HepG2 (cell line): ENCODE data around the gene EGR1. TPM values are rescaled to one million over a fixed set of nuclear protein-coding genes. Genes with fewer than 3 reads are reported as not detected.
A peak's percentile ranks its signal among the peaks of the same experiment; 100 is the strongest.

Experiments
- CEBPG ChIP-seq: IDR thresholded peaks from 2 replicates; pipeline ENCODE4 v1.6.1; 2016
- ELF3 ChIP-seq: IDR thresholded peaks from 2 replicates; pipeline ENCODE4 v1.6.1; 2016; ENCODE audit warnings: missing genetic modification reagents, missing compliant biosample characterization
- ETV5 ChIP-seq: IDR thresholded peaks from 2 replicates; pipeline ENCODE4 v1.6.1; 2018; ENCODE audit warnings: missing biosample characterization, missing genetic modification reagents, inconsistent platforms, borderline replicate concordance
- FUBP1 ChIP-seq: sonication (generic); formaldehyde crosslinking; IDR thresholded peaks from 2 replicates; pipeline ENCODE4 v1.5.1; 2020; ENCODE audit warnings: missing genetic modification reagents, mild to moderate bottlenecking, borderline replicate concordance
- GATAD2A ChIP-seq: IDR thresholded peaks from 2 replicates; pipeline ENCODE4 v1.6.1; 2016
- HDAC2 ChIP-seq: sonication (generic); formaldehyde crosslinking; IDR thresholded peaks from 2 replicates; pipeline ENCODE4 v1.4.0; 2020; ENCODE audit warnings: missing genetic modification reagents
- HMGXB3 ChIP-seq: sonication (generic); formaldehyde crosslinking; IDR thresholded peaks from 2 replicates; pipeline ENCODE4 v1.4.0; 2020; ENCODE audit warnings: missing genetic modification reagents, borderline replicate concordance
- KDM1A ChIP-seq: IDR thresholded peaks from 2 replicates; pipeline ENCODE4 v1.6.1; 2016; ENCODE audit warnings: missing compliant biosample characterization
- KLF15 ChIP-seq: sonication (generic); formaldehyde crosslinking; IDR thresholded peaks from 2 replicates; pipeline ENCODE4 v1.8.1; 2023; ENCODE audit warnings: borderline replicate concordance, mild to moderate bottlenecking, inconsistent platforms, missing genetic modification reagents, mixed read lengths
- KLF6 ChIP-seq: IDR thresholded peaks from 2 replicates; pipeline ENCODE4 v1.8.0; 2016; ENCODE audit warnings: missing biosample characterization, missing genetic modification reagents
- LCORL ChIP-seq, 2 experiments: fragments of 450-650 bp in 1 of 2; sonication (generic) in 1 of 2; formaldehyde crosslinking in 1 of 2; IDR thresholded peaks; 2 replicates each; pipeline versions ENCODE4 v1.5.0 to v1.6.1; 2017 to 2020; ENCODE audit warnings: antibody characterized with exemption in 1 of 2, missing genetic modification reagents in 1 of 2
- NKX3-1 ChIP-seq: sonication (generic); formaldehyde crosslinking; IDR thresholded peaks from 2 replicates; pipeline ENCODE4 v1.5.0; 2020; ENCODE audit warnings: missing genetic modification reagents
- PCBP2 ChIP-seq: fragments of 200-400 bp; formaldehyde crosslinking; optimal IDR thresholded peaks from 2 replicates; pipeline ENCODE3; 2018; ENCODE audit warnings: low read length, low read depth; ENCODE audit not compliant: poor library complexity, severe bottlenecking
- SALL1 ChIP-seq: sonication (generic); formaldehyde crosslinking; IDR thresholded peaks from 2 replicates; pipeline ENCODE4 v1.8.0; 2022; ENCODE audit warnings: mild to moderate bottlenecking, missing genetic modification reagents
- SKI ChIP-seq: fragments of 450-650 bp; IDR thresholded peaks from one replicate; pipeline ENCODE4 v1.6.1; 2018; ENCODE audit warnings: mild to moderate bottlenecking; ENCODE audit not compliant: partially characterized antibody
- SOX13 ChIP-seq, 3 experiments: fragments of 450-650 bp in 1 of 3; sonication (generic) in 1 of 3; formaldehyde crosslinking in 1 of 3; IDR thresholded peaks in 2 of 3; conservative IDR thresholded peaks in 1 of 3; 2 replicates each; pipeline versions ENCODE4 v1.5.0 to v1.6.1; 2016 to 2020; ENCODE audit warnings: antibody characterized with exemption in 1 of 3, mild to moderate bottlenecking in 1 of 3, missing compliant biosample characterization in 1 of 3, missing genetic modification reagents in 1 of 3, moderate library complexity in 1 of 3
- THAP11 ChIP-seq: IDR thresholded peaks from 2 replicates; pipeline ENCODE4 v1.6.1; 2016; ENCODE audit warnings: missing biosample characterization, missing genetic modification reagents
- ZNF3 ChIP-seq: IDR thresholded peaks from 2 replicates; pipeline ENCODE4 v1.7.0; 2017; ENCODE audit warnings: inconsistent platforms
- ZNF337 ChIP-seq: sonication (generic); formaldehyde crosslinking; IDR thresholded peaks from 2 replicates; pipeline ENCODE4 v1.5.1; 2020; ENCODE audit warnings: missing genetic modification reagents, low read depth, mild to moderate bottlenecking, borderline replicate concordance
- ZNF629 ChIP-seq: sonication (generic); formaldehyde crosslinking; conservative IDR thresholded peaks from 2 replicates; pipeline ENCODE4 v1.5.0; 2020; ENCODE audit warnings: missing genetic modification reagents
- ZNF746 ChIP-seq: sonication (generic); formaldehyde crosslinking; IDR thresholded peaks from 2 replicates; pipeline ENCODE4 v1.8.0; 2022; ENCODE audit warnings: mild to moderate bottlenecking, missing genetic modification reagents
- polyA plus RNA-seq, 8 experiments: library from polyadenylated mRNA; depleted of rRNA in 3 of 8; stranded (reverse) in 7 of 8; unstranded in 1 of 8; fragments of >200 nt; fragmentation: Illumina TruSeq in 4 of 8; extraction: Trizol in 4 of 8; gene quantifications; 2 replicates each; pipeline versions ENCODE4 v1.2.1 to v1.2.3, GENCODE V29; 2011 to 2016; ENCODE audit warnings: low read depth in 4 of 8, missing spikeins in 1 of 8, mixed read lengths in 1 of 8; ENCODE audit not compliant: insufficient read depth in 1 of 8
- total RNA-seq, 5 experiments: library from RNA; depleted of rRNA; stranded (reverse); fragments of >200 nt; fragmentation: Illumina TruSeq; extraction: Trizol; gene quantifications; 2 replicates each; pipeline ENCODE4 v1.2.3, GENCODE V29; 2016; ENCODE audit warnings: low read depth in 1 of 5

Gene EGR1
- total and polyA plus RNA-seq, 2 of the 13 experiments (the other 11 are each of a cell fraction or from before 2014, with no cell fraction given), result 4.1 to 4.5 TPM

- TF ChIP-seq FUBP1 (CRISPR knock-in tag), result no peak
- peak; percentile 39; the same call in 1 of the 2 replicates for TF ChIP-seq SALL1 (CRISPR knock-in tag)
- peak; percentile 42; the same call in 1 of the 2 replicates for TF ChIP-seq HDAC2 (CRISPR knock-in tag)
- TF ChIP-seq KLF15 (CRISPR knock-in tag), result no peak
- peak; percentile 78 for TF ChIP-seq GATAD2A (CRISPR knock-in tag)
- TF ChIP-seq KLF6, result no peak
- TF ChIP-seq ELF3, result 0 out of 2 replicates have a peak, but pooled peaks have one; percentile 17
- TF ChIP-seq ZNF3 (CRISPR knock-in tag), result no peak
- 0 out of 2 replicates have a peak, but pooled peaks have one; percentile 13 for TF ChIP-seq KDM1A (CRISPR knock-in tag)
- no peak for TF ChIP-seq ZNF746
- peak; percentile 75 for TF ChIP-seq CEBPG (CRISPR knock-in tag)
- no peak for TF ChIP-seq HMGXB3 (CRISPR knock-in tag)
- TF ChIP-seq THAP11 (CRISPR knock-in tag), result peak; percentile 43
- TF ChIP-seq ZNF629 (CRISPR knock-in tag), result peak; percentile 73
- TF ChIP-seq SOX13 (IDR thresholded peaks at IDR 0.05), result no peak
- TF ChIP-seq SOX13 (CRISPR knock-in tag; conservative IDR thresholded peaks at IDR 0.05 in 1 of 2, IDR thresholded peaks at IDR 0.05 in 1 of 2), result peak in 1 of 2 experiments; percentile 50; a peak in 1 of 4 replicates
- TF ChIP-seq LCORL (IDR thresholded peaks at IDR 0.05), result no peak
- TF ChIP-seq LCORL (CRISPR knock-in tag; IDR thresholded peaks at IDR 0.05), result peak; percentile 85
- no peak for TF ChIP-seq NKX3-1 (CRISPR knock-in tag)
- TF ChIP-seq SKI, result no peak
- no peak for TF ChIP-seq PCBP2
- TF ChIP-seq ZNF337 (CRISPR knock-in tag), result no peak
- TF ChIP-seq ETV5, result peak; percentile 82; the same call in 1 of the 2 replicates
These were observed 41.4 kb downstream of the EGR1 start (continued) for GRCh38 chr5:138506370-138507306.
